Esophagus squamous epithelium (tissue), 4 donors: ENCODE data around the gene UBE2D4.

Experiments
- CTCF ChIP-seq, 6 experiments: fragments of 450-650 bp in 4 of 6; fragments of 200-600 bp in 2 of 6; sonication (generic) in 2 of 6; IDR thresholded peaks; one replicate each; pipeline ENCODE4 v1.5.1; 2016 to 2019; ENCODE audit warnings: antibody characterized with exemption in 6 of 6, mild to moderate bottlenecking in 4 of 6, moderate library complexity in 4 of 6
- POLR2A ChIP-seq, 4 donors: fragments of 450-650 bp; IDR thresholded peaks; one replicate each; pipeline ENCODE4 v1.6.1; 2017; ENCODE audit warnings: antibody characterized with exemption in 4 of 4, mild to moderate bottlenecking in 4 of 4, moderate library complexity in 3 of 4

DNA sequence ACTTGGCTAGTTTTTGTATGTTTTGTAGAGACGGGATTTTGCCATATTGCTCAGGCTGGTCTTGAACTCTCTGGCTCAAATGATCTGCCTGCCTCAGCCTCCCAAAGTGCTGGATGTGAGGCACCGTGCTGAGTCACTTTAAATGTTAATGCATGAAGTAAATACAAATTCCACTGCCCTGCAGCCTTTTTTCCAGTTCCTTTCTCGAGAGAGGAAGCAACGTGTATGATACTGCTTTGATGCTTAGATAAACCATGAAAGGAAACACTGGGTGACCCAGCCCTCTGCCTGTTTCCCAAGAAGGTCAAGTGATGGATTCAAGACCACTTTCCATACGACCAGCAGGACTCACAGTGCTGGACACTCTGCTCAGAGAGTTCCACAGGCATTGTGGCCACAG, 45.6 kb upstream of the UBE2D4 start:
- TF ChIP-seq POLR2A (IDR thresholded peaks at IDR 0.05): no peak
- TF ChIP-seq CTCF (IDR thresholded peaks at IDR 0.05): no peak
